LNCAP (cell line): ENCODE results near the gene FCN2.

Source experiments
- CTCF ChIP-seq: fragments of 450-650 bp; IDR thresholded peaks from 2 replicates; pipeline ENCODE4 v1.5.1; 2017; ENCODE audit warnings: mild to moderate bottlenecking

FCN2 gene

GRCh38 chr9:134872482-134873231, 8.0 kb upstream of the FCN2 start:
- TF ChIP-seq CTCF: no peak

GRCh38 chr9:134875371-134875770, 5.2 kb upstream of the FCN2 start:
- TF ChIP-seq CTCF: no peak

- no peak for TF ChIP-seq CTCF
These were observed 3.1 kb upstream of the FCN2 start for GRCh38 chr9:134877541-134877940.

- TF ChIP-seq CTCF: no peak
These were observed 736 bp upstream of the FCN2 start for GRCh38 chr9:134879664-134880483.

- TF ChIP-seq CTCF: no peak
These were observed 682 bp downstream of the FCN2 start for GRCh38 chr9:134881313-134881670.

- no peak for TF ChIP-seq CTCF
These were observed 1.7 kb downstream of the FCN2 start for GRCh38 chr9:134882204-134882785.

- no peak for TF ChIP-seq CTCF
These were observed 2.6 kb downstream of the FCN2 start for GRCh38 chr9:134883040-134883782.
